Airway epithelial cell (primary cell): ENCODE data around the gene DCST1. TPM values are rescaled to one million over a fixed set of nuclear protein-coding genes. Genes with fewer than 3 reads are reported as not detected.

Experiments
- total RNA-seq: library from RNA; depleted of rRNA; stranded (reverse); fragments of >200 nt; gene quantifications from 2 replicates; pipeline ENCODE4 v1.2.3, GENCODE V29; 2015

Gene DCST1, protein sequence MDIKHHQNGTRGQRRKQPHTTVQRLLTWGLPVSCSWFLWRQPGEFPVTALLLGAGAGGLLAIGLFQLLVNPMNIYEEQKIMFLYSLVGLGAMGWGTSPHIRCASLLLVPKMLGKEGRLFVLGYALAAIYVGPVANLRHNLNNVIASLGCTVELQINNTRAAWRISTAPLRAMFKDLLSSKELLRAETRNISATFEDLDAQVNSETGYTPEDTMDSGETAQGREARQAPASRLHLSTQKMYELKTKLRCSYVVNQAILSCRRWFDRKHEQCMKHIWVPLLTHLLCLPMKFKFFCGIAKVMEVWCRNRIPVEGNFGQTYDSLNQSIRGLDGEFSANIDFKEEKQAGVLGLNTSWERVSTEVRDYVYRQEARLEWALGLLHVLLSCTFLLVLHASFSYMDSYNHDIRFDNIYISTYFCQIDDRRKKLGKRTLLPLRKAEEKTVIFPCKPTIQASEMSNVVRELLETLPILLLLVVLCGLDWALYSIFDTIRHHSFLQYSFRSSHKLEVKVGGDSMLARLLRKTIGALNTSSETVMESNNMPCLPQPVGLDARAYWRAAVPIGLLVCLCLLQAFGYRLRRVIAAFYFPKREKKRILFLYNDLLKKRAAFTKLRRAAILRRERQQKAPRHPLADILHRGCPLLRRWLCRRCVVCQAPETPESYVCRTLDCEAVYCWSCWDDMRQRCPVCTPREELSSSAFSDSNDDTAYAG
- not detected in 2 replicates for total RNA-seq

DNA sequence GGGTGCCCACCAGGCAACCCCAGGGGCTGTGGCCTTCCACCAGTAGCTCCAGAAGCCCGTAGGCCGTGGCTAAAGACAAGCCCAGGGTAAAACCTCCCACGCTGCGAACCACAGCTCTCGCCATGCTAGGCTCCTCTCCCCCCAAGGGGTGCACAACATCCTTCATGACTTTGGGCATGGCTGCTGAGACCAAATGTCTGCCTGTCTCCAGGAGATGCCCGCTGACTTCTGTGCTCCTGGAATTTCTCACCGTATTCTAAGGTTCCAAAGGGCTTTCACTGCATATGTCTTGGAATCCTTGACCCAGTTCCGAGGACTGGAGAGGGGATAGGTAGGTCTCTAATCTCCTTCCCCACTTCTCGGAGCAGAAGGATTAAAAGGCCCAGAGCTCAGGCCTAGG lies at the start of gene DCST1, which contains the start of gene DCST2:
TSS of gene DCST1 (plus strand) at position 301 of the 400 bp plus-strand sequence. CDS start 213 bp downstream, outside the sequence.
TSS of gene DCST2 (minus strand) at position 258 of the 400 bp plus-strand sequence. CDS start at position 178, 80 bp downstream.

DNA sequence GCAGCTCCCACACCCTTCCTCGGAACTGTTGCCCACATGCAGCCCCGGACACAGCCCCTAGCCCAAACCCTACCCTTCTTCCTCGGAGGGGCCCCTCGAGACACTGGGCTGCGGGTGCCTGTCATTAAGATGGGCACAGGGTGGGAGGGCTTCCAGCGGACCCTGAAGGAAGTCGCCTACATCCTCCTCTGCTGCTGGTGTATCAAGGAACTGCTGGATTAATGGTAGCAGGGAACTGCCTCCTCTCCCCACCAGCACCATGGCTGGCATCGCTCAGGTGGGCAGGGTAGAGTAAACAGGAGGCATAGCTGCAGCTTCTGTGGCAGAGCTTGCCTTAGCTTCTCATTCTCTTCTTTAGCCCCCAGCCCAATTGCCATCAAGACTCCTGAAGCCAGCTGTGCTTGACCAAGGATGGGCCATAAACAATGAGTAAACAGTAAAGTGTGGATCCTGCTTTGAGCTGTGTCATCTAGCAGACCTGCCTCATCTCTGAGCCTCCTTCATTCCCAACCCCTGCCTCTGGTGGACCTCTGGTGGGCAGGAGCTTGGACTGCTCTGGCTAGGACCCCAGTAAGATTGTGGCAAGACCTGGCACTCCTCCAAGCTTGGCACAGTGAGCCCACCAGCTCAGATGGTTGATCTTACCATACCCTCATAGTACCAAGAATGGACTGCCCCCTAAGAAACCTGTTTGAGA lies 39.9 kb upstream of the DCST1 start, which contains the start of gene LENEP:
TSS of gene LENEP (plus strand) at position 15 of the 697 bp plus-strand sequence. CDS start at position 37, 22 bp downstream.

DNA sequence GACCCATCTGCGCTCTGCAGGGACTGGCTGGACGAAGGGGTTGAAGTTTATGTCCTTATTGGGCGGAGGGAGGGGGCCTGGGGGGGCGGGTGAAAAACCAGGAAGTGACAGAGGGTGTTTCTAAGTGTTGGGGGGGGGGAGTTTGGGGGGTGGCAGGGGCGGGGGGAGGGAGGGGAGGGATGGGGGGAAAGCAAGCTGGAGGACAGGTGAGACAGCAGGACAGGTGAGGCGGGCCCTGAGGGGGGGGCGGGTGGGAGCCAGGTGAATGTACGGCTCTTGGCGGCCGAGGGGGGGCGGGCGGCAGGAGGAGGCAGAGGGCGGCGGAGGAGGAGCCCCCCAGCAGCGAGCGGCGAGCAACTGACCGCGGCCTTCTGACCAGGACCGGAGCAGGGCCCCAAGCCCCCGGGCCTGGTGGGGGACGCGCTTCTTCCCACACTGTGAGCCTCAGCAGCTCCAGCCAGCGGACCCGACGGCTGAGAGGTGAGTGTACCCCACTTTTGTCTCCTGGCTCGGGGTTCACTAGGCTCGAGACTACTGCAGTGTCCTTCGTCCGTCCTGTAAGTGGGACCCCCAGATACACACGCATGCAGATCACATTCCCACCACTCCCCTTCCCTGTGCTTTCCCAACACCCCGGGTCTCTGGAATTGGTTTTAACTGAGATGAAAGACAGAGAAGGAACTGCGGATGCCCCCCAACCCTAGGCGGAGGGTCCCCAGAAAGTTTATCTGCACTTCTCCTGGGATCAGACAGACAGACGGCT lies 31.0 kb upstream of the DCST1 start, which contains the start of gene ZBTB7B:
TSS of gene ZBTB7B (plus strand) at position 339 of the 763 bp plus-strand sequence. CDS start 11,859 bp downstream, outside the sequence.

DNA sequence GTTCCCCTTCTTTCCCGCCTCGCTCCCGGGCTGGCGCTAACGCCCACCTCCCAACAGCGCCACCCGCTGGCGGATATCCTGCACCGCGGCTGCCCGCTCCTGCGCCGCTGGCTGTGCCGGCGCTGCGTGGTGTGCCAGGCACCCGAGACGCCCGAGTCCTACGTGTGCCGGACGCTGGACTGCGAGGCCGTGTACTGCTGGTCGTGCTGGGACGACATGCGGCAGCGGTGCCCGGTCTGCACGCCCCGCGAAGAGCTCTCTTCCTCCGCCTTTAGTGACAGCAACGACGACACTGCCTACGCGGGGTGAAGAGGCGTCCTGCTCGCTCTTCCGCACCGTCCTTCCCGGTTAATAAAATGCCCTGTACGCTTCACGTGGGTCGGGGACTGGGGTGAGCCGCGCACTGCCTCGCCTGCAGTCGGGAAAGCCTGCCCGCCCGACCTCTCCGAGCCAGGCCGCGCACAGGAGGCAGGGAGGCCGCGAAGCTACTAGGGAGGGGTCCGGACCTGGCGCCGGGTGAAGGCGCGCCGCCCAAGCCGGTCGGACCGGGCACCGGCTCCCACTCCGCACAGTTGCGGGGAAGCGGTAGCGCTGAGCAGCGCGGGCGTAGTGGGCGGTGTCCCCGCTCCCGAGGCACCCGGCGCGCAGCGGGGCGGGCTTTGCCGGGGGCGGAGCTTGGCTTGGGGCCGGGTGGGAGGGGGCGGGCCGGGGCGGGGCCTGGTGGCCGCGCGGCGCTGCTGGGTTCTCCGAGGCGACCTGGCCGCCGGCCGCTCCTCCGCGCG lies 17.1 kb downstream of the DCST1 start, which contains the start of gene ADAM15:
TSS of gene ADAM15 (plus strand) at position 757 of the 782 bp plus-strand sequence. CDS start 71 bp downstream, outside the sequence.

DNA sequence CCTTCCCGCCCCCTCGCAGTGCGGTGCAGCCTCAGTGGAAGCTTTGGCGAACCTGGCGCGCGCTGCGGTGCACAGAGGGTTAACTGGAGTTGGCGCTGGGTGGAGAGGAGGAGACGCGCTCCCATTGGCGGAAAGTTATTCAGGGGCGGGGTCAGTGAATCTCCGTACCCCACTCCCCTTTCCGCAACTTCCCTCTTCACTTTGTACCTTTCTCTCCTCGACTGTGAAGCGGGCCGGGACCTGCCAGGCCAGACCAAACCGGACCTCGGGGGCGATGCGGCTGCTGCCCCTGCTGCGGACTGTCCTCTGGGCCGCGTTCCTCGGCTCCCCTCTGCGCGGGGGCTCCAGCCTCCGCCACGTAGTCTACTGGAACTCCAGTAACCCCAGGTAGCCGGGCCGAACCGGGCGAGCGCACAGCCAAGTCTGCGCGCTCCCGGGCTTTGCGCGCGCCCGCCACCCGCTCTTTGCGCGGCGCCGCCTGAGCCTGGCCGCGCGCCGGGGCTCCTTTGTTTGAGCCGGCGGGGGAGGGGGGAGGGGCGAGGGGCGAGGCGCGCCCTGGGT lies 30.0 kb downstream of the DCST1 start, which contains the start of gene EFNA4:
TSS of gene EFNA4 (plus strand) at position 191 of the 561 bp plus-strand sequence. CDS start at position 275, 84 bp downstream.

DNA sequence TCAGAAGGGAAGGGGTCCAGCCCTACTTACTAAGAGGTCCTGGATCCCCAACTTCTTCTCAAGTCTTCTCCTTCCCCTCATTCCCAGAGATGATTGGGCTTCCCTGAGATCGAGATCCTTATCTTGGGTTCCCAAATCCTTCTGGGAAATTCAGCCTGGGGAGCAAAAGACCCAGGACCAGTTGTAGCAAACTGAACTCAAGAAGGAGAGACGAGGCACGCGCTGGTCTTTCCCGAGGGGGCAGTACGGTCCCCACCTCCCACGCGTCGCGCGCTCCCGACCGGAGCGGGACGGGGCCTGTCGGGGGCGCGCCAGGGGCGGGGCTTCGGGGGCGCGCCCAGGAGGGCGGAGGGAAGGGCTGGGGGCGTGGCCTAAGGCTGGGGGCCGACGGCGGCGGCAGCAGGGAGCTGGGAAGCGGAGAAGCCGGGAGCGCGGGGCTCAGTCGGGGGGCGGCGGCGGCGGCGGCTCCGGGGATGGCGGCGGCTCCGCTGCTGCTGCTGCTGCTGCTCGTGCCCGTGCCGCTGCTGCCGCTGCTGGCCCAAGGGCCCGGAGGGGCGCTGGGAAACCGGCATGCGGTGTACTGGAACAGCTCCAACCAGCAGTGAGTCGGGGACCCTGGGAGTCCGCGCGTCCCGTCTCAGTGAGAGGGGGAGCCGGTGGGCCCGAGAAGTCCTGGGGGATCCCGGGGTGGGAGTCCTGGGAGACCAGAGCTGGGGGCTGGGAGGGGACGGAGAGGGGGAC lies 45.0 kb downstream of the DCST1 start, which contains the start of gene EFNA3:
TSS of gene EFNA3 (plus strand) at position 369 of the 741 bp plus-strand sequence. CDS start at position 474, 105 bp downstream.

Other genes with a start within 250 kb of the DCST1 start
- gene KCNN3, start 163.5 kb upstream of the DCST1 start, total RNA-seq, result 0.07 TPM in 1 of 2 replicates, not detected in the other
- gene PMVK, start 97.1 kb upstream of the DCST1 start, total RNA-seq, result 13.7 and 14.2 TPM in 2 replicates
- 27.4 and 28.8 TPM in 2 replicates for gene PBXIP1, start 77.7 kb upstream of the DCST1 start, total RNA-seq
- gene PYGO2, start 72.0 kb upstream of the DCST1 start, total RNA-seq, result 15.3 and 24.6 TPM in 2 replicates
- 256 and 325 TPM in 2 replicates for gene SHC1, start 63.1 kb upstream of the DCST1 start, total RNA-seq
- 208 and 242 TPM in 2 replicates for gene CKS1B, start 59.1 kb upstream of the DCST1 start, total RNA-seq
- 32.0 and 42.0 TPM in 2 replicates for gene FLAD1, start 50.5 kb upstream of the DCST1 start, total RNA-seq
- gene LENEP, start 40.2 kb upstream of the DCST1 start, total RNA-seq, result 0.92 TPM in 1 of 2 replicates, not detected in the other
- 67.2 and 89.0 TPM in 2 replicates for gene ZBTB7B, start 31.0 kb upstream of the DCST1 start, total RNA-seq
- 0.07 TPM in 1 of 2 replicates, not detected in the other for gene DCST2, start within 50 bp of the DCST1 start, total RNA-seq
- 296 and 381 TPM in 2 replicates for gene ADAM15, start 17.5 kb downstream of the DCST1 start, total RNA-seq
- gene EFNA4, start 29.9 kb downstream of the DCST1 start, total RNA-seq, result 25.0 and 26.7 TPM in 2 replicates
- gene EFNA3, start 45.0 kb downstream of the DCST1 start, total RNA-seq, result 20.9 and 33.1 TPM in 2 replicates
- 26.1 and 41.9 TPM in 2 replicates for gene EFNA1, start 94.1 kb downstream of the DCST1 start, total RNA-seq
- gene SLC50A1, start 102.0 kb downstream of the DCST1 start, total RNA-seq, result 46.4 and 54.8 TPM in 2 replicates
- gene DPM3, start 106.7 kb downstream of the DCST1 start, total RNA-seq, result 32.6 and 44.4 TPM in 2 replicates
- 88.1 and 130 TPM in 2 replicates for gene KRTCAP2, start 139.5 kb downstream of the DCST1 start, total RNA-seq
- 1.8 and 3.0 TPM in 2 replicates for gene TRIM46, start 140.0 kb downstream of the DCST1 start, total RNA-seq
- gene THBS3, start 174.1 kb downstream of the DCST1 start, total RNA-seq, result 4.8 and 8.2 TPM in 2 replicates
- gene MTX1, start 174.9 kb downstream of the DCST1 start, total RNA-seq, result 72.9 and 101 TPM in 2 replicates
- gene ENTREP3, start 221.7 kb downstream of the DCST1 start, total RNA-seq, result 20.9 and 28.0 TPM in 2 replicates
- 48.8 and 83.8 TPM in 2 replicates for gene SCAMP3, start 228.5 kb downstream of the DCST1 start, total RNA-seq
- 21.6 and 32.8 TPM in 2 replicates for gene CLK2, start 239.7 kb downstream of the DCST1 start, total RNA-seq
- gene HCN3, start 243.6 kb downstream of the DCST1 start, total RNA-seq, result 0.28 and 1.3 TPM in 2 replicates